Bone marrow (tissue), 2 donors: ENCODE measurements around the gene CDK11B.
"Not testable (repeated sequence)": the region's sequence is repeated elsewhere in the genome, so short reads cannot be mapped to it uniquely, and the experiment has no call there.

Experiments used
- DNase-seq, 2 donors: peaks; one replicate each; lab custom pipeline; 2025; lab: John Stamatoyannopoulos, UW

The CDK11B gene

GRCh38 chr1:1658583-1659549 lies at the start of gene CDK11B:
TSS of gene CDK11B (minus strand) at chr1:1659004. CDS start at chr1:1657485, 1,519 bp downstream.
- peak; percentile 76 to 86 for DNase-seq

- DNase-seq = not testable (repeated sequence)
Measured at GRCh38 chr1:1707897-1708296, 49.1 kb upstream of the CDK11B start.

- not testable (repeated sequence) for DNase-seq
Measured at GRCh38 chr1:1707241-1707640, 48.4 kb upstream of the CDK11B start.

GRCh38 chr1:1705623-1706022 lies 46.8 kb upstream of the CDK11B start:
- not testable (repeated sequence) for DNase-seq

GRCh38 chr1:1704284-1704957 lies 45.6 kb upstream of the CDK11B start:
- DNase-seq = not testable (repeated sequence)

GRCh38 chr1:1703796-1704195 lies 45.0 kb upstream of the CDK11B start:
- DNase-seq = no peak

GRCh38 chr1:1702506-1702905 lies 43.7 kb upstream of the CDK11B start:
- not testable (repeated sequence) for DNase-seq

- not testable (repeated sequence) for DNase-seq
Measured at GRCh38 chr1:1700557-1700956, 41.8 kb upstream of the CDK11B start.

GRCh38 chr1:1700067-1700466 lies 41.3 kb upstream of the CDK11B start:
- not testable (repeated sequence) for DNase-seq

- not testable (repeated sequence) for DNase-seq
Measured at GRCh38 chr1:1699061-1699460, 40.3 kb upstream of the CDK11B start.

- not testable (repeated sequence) for DNase-seq
Measured at GRCh38 chr1:1697358-1698183, 38.8 kb upstream of the CDK11B start.

GRCh38 chr1:1696431-1697357 lies 37.9 kb upstream of the CDK11B start:
- not testable (repeated sequence) for DNase-seq

GRCh38 chr1:1692714-1693647 lies 34.2 kb upstream of the CDK11B start, which contains the start of gene SLC35E2B:
TSS of gene SLC35E2B (minus strand) at chr1:1692795. CDS start at chr1:1676699, 16,096 bp downstream.
- DNase-seq = peak; percentile 66 to 81

- DNase-seq = peak; percentile 23 to 50
Measured at GRCh38 chr1:1692324-1692713, 33.5 kb upstream of the CDK11B start.

- not testable (repeated sequence) for DNase-seq
Measured at GRCh38 chr1:1691443-1691842, 32.6 kb upstream of the CDK11B start.

GRCh38 chr1:1689526-1689925 lies 30.7 kb upstream of the CDK11B start:
- DNase-seq = not testable (repeated sequence)

GRCh38 chr1:1687846-1688245 lies 29.0 kb upstream of the CDK11B start:
- no peak for DNase-seq

GRCh38 chr1:1684031-1684681 lies 25.4 kb upstream of the CDK11B start:
- DNase-seq = no peak
